Medulla oblongata (tissue), 1 donor: ENCODE measurements around the gene PPARG.

Source experiments
- DNase-seq: peaks from one replicate; pipeline ENCODE4 v3.0.0-alpha.2; 2015; ENCODE audit errors: extremely low spot score

The PPARG gene

DNA sequence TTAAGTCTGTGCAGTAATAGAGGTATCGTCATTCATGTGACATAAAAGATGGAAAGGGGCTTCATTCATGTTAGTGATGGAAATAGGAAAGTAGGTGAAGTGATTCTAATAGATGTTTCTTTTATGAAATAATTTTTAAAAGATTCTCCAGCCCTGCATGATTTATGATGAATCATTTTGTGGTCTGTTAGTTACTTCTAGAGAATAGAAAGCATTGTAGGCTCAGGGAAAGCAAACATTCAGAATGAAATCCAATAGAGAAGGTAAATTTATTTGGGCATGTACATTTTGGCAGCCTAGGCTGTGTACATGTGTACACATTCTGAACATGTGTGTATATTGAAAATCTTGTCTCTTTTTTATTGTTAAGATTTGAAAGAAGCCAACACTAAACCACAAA, 23.1 kb downstream of the PPARG start:
- no peak for DNase-seq

DNA sequence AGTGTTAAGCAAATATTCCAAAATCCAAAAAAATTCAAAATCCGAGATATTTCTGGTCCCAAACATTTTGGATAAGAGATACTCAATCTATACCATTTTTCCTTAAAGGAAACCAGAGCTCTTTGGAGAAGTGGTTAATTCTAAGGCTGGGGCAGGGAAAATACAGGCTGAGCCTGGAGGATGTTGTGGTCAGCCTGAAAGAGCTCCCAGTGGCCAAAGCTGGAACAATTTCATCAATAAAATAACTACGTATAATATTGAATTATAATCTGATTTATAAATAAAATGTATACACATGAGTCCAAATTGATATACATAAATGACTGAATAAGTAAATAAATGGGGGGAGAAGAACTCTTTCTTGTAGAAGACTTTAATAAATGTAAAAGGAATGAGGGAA, 24.6 kb downstream of the PPARG start:
- no peak for DNase-seq

DNA sequence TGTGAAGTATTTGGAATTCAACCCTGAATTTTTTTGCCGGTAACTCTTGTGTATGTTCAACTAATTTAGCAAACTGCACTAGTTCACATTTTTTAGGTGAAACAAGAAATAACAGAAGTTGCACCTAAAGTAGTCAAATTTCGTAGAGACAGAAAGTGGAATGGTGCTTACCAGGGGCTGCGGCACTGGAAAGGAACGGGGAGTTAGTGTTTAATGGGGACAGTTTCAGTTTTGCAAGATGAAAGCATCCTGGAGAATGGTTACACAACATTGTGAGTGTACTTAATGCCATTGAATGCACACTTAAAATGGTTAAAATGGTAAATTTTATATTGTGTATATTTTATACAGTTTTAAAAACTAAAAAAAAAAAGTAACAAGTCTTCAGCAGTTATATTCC, 27.4 kb downstream of the PPARG start:
- no peak for DNase-seq

DNA sequence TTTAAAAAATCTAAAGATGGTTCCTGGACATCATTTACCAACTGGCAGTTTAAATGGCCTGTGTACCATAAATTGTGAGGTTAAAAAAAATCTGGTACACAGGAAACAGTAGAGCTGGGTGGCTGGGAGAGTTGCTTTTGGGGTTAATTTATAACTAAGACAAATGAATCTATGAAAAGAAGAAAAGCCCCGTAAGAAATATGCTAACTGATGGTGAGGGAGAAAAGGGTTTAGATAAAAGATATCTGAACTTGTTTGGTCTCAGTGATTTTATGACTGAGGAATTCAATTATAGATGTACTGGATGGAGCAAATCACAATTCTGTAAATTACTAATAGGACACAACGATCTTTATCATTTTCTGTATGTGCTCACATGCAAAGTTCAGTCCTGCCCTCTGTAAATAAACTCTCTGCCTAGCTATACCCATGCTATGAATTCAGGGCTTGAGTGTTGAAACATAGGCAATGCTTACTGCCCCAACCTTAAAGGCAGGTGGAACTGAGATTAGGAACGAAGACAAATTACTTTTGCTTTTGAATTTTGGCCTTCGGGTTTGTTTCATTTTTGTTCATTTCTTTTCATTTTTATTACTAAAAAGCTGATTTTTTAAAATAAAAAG, 28.0 kb downstream of the PPARG start:
- no peak for DNase-seq

DNA sequence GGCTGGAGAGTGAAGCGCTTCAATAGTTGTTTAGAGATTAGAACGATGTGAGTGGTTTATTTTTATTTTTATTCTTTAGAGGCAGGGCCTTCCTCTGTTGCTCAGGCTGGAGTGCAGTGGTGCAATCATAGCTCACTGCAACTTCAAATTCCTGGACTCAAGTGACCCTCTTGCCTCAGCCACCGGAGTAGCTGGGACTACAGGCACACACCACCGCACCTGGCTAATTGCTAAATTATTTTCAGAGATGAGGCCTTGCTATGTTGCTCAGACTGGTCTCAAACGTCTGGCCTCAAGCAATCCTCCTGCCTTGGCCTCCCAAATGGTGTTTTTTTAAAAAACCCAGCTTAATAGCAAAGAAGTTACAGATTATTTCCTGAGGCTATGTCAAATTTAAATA, 29.0 kb downstream of the PPARG start:
- DNase-seq: no peak

DNA sequence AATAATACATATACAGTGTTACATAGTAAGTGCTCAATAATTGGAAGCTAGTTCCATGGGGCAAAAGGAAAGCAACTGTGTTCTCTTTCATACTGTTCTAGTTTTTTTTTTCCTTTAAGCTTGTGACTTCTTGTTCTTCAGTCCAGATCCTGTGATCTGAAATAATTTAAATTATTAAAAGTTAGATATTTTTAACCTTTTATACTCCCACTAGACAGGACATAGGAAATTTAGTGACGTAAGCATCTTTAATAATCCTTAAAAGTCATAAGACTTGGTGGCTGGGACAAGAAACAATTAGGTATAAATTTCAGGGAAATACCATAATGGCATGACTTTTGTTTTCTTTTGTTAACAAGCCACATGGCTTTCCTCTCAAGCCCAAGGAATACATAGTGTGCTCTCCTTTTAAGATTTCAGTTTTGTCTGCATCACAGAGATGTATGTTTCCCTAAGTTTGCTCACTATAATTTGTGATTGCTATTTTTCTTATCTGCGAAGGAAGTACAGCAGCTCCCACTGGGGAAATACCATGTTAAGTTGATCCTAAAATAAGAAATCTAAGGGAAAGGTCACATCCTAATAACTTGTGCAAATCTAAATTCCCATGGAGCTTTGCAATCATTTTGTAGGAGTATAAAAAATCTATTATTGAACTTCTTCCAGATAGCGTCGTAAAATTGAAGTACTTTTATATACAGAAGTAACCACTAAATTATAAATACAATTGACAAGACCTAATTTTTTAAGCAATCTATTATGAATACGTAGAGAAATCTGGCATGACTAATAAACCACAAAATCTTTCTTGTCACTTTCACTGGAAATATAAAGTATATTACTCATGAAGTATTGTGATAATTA, 30.1 kb downstream of the PPARG start:
- no peak for DNase-seq

DNA sequence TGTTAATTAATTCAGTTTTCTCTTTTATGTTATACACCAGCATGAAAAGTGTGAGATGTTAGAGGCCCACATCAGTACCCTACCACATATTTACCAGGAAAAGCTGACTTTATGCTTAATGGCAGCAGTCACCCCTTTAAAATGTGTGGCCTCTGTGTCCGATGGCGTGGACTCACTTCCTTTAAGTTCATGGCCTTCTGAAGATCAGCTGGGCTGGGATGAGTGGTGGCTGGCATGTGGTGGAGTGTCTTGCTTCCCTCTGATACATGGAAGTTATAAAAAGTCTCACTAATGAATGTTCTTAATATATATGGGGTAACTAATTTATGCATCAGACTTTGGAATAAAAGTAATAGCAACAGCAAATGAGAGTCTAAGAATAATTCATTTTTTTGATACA, 32.1 kb downstream of the PPARG start:
- DNase-seq: no peak

DNA sequence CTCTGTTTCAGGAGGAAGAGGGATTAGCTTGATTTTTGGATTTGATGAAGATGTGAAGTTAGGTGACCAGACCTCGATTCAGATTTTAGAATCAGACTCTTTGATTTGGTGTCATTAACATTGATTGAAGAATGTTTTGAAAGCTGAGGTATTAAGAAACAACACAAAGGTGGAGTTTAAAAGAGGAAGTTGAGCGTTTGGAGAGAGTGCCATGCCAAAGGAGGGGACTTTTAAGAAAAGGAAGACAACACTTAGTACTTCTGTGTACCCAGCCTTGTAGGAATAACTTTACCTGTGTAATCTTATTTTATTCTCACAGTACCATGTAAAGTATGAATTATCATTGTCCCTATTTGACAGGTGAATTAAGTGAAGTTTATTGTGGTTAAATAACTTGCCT, 34.4 kb downstream of the PPARG start:
- peak; percentile 21 for DNase-seq

DNA sequence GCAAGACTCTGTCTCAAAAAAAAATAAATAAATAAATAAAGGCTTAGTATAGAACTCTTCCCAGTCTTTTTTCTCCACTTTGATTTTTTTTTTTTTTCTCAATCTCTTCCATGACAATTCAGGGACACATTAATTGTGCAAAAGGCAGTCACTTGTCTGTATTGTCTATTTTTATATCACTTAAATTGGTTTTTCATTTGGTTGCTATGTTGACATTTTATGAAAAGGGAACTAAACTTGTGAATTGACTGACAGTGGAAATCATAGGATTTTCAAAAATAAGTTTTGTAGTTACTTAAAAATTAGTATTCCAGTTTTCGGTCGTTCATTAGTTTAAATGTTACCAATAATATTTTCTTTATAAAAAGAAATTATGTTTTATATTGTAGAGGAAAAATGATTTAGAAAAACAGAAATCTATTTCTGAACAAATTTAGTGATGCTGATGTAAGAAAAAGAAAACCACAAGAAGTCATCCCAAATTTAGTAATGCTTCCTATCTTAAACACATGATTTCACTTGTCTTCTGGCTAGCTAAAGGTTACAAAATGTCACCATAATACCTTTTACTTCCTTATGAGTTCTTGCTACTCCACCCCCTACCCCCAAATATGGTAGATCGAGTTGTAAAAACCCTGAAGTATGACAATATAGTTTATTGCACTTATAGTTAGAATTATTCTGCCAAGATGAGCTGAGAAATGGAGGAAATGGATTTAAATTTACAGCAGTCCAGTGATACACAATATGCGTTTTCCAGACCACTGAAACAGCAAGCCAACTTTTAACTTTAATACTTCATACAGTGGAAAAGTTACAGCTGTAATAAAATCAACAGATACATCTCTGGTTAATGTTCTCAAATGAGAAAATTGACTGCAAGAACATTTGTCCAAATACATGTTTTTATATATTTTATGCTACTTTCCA, 37.0 kb downstream of the PPARG start:
- peak; percentile 4 for DNase-seq

DNA sequence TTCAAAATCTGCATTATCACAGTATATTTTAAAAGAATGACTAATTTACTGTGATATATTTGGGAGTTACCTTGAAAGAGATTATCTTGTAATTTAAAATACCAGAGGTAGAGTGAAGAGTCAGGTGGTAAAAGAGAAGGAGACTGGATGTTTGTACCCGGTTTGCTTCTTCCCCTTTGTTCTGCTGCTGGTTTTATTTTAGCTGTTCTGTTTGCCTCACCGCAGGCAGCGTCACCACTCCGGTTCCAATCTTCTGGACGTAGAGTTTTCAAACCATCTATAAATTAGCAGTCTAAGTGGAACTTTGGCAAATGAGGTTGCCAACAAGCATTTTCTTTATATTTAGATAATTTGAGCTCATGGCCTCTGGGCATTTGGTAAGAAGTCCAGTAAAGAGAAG, 38.2 kb downstream of the PPARG start:
- DNase-seq: no peak

DNA sequence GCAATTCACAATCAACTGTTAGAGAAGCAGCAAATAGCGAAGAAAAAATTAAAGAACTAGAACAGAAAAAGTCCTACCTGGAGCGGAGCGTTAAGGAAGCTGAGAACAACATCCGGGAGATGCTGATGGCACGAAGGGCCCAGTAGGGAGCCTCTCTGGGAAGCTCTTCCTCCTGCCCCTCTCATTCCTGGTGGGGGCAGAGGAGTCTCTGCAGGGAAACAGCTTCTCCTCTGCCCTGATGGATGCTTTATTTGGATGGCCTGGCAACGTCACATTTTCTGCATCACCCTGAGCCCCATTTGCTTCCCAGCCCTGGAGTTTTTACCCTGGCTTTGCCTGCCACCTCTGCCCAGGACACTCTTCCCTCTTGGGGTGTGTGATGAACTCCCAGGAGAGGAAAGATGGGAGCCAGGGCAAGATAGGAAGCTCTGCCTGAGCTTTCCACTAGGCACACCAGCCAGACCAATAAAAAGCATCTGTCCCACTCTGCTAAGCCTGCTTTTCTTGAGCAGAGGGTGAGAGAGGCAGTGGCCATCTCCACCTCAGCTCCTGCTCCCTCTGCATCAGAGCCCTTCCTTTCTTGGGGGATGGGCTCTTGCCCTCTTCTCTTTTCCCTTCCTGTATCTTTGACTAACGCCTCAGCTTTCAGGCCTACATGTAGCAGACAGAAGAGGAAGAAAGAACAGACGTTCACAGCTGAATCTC, 39.4 kb downstream of the PPARG start:
- DNase-seq: peak; percentile 66

DNA sequence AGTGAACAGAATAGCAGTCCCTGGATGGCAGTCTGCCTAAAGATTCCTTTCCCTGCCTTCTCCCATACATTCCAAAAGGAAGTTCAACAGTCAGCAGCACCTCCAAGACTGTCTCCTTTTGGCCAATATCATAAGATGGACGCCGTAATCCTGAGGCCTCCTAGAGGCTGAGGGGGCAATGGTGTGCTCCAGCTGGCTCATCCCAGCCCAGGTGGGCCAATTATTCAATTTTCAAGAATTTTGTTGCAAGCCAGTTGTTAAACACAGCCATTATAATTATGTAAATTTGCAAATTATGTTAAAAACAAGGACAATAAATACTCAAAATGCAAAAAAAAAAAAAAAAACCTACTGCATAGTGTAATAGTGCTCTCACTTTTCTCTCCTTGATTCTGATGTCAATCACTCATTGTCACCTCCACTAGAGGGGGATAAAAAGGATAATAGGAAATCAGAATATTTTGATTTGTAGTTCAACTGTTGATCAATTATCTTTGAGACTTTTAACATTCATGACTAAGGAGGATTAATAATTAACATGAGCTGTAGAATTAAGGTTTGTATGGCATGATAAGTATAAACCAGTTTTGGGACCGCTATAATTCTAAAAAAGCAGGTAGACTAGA, 40.1 kb downstream of the PPARG start:
- DNase-seq: no peak

DNA sequence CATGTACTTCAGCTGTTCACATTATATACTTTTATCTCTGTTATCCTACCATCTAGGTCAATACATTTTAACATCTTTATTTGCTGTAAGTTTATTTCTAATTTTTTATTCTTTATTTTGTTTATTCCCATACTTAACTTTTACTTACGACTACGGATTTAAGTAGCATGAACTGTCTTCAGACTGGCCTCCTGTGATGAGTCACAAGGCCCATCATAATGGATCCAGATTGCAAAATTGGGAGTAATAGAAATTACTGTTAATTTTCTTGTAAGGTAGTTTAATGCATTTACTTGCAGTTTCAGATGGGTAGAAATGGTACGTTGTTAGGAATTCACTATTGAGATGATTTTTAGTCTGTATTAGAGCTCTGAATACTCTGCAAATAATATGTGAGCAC, 45.9 kb downstream of the PPARG start:
- no peak for DNase-seq

DNA sequence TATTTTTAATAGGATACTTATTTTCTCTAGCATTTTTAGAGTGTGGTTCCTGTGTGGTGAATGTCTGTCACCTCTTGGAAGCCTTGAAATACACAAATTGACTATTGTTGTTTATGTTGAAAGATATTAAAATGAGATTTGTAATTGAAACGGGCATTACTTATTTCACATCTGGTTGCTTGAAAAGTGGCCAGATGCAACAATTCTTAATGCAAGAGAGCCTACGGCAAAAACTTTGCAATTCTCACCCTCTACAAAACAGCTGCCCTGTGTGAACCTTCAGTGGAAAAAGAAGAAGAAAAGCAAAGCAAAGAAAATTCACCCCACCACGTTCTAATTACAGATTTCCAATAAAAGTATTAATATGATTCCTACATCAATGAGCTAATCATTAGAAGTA, 46.6 kb downstream of the PPARG start:
- no peak for DNase-seq

DNA sequence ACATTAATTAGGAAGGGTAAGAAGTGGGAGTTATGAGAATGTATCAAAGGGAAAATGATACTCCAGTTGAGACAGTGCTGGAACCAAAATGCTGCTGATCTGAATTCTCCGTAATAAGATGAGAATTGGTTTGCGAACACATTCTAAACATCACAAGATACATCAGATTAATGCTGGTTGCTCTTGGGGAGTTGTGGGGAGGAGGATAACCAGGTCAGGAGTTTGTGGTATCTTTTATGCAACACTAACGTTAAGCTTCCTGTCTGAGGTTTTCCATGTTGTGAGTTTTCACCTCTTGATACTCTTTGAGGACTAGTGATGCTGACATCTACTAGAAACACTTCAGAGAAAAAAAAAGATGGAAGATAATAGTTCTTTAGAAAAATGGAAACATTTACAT, 47.2 kb downstream of the PPARG start:
- no peak for DNase-seq

DNA sequence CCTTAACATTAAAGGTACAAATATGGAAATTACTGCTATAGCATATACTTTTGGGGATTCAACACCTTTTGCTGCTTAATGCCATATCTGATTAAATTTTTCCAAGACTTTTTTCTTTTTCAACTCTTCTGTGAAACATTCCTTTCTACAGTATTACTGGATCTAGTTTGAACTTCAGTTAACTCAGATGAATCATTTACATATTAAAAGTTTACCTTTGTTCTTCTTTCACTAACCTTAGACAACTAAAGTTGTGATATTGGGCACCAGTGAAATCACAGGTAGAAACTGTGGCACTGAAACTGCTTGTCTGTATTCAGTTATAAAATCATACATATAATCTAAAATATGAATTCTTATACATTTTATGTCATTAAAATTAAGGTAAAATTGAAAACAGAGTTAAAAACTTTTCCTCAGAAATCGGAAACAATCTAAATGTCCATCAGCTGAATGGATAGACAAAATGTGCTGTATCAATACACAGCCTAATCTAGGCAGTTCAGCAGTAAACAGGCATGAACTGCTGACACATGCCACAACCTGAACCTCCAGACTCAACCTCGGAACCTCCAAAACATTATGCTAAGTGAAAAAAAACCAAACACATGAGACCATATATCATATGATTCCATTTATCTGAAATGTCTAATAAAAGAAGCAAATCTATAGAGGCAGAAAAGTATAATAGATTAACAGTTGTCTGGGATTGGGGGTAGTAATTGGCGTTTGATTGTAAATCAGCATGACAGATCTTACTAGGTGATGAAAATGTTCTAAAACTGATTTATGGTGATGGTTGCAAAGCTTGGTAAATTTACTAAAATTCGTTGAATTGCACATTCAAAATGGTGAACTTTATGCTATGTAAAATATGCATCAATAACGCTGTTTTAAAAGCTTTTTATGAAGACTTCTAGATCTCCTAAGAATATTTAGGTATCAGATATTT, 50.0 kb downstream of the PPARG start:
- no peak for DNase-seq

DNA sequence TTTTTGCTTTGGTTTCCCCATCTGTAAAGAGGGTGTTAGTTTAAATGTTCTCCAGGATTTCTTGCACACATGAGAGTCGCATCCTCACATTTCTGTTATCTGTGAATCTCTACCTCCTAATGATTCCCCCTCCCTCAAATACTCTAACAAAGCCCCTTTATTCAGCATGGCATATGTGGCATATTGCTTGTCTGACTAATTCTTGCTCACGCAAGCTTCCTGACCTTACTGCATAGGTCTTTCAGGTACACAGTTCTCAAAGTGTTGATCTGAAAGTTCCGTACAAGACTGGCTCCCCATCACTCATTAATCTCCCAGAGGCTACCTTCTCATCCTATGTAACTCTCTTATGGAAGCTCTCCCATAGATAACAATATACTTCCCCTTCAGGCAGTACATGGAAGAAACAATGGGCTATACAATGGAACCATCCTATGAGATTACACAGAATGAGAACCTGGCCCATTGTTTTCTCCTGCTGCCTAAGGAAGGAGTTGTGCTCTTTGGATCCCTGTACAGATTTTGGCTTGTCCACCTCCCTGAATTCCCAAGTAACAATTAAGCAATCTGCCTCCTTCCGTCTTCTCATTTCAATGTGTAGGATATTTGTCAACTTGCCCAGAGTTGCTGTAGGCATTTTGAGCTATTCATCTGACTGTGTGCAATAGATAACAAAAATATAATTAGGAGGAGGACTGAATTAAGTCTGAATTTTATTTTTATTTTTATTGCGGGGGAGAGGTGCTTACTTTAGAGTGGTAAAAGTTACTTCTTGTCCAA, 51.0 kb downstream of the PPARG start:
- DNase-seq: no peak

DNA sequence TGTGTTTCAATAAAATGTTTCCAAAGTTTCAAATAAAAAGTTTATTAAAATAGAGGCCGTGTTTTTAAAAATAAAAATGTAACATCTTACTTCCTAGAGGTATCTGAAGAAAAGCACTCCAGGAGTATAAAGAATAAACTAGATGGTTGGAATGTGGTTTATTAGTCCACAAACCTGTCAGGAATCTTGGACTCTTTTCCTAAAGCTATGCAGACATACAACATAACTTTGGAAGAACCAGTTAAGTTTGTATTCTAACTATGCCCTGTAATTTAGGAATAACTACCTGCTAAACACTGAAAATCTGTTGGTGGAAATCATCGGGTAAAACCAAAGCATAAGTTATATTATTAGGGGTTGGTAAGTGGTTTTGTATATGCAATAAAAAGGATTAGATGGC, 51.6 kb downstream of the PPARG start:
- no peak for DNase-seq

DNA sequence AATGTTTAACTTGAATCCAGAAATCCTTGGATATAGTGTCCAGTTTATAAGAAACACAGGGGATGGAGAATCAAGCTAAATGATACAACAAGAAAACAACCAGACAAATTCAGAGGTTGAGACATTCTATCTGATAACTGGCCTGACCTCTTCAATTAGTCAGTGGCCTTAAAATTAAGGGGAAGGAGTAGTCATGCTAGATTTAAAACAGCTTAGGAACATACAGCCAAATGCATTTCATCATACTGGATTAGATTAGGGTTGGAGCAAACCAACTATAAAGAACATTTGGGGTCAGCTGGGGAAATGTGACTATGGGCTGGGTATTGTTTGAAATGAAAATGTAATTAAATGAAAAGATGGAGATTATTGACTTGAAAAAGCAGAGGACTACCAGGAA, 53.3 kb downstream of the PPARG start:
- DNase-seq: no peak
